Jurkat, Clone E6-1 (cell line): ENCODE results near the gene PDZD2.
"Not testable (repeated sequence)": the region's sequence is repeated elsewhere in the genome, so short reads cannot be mapped to it uniquely, and the experiment has no call there.

ENCODE experiments used
- DNase-seq: peaks from one replicate; pipeline ENCODE4 v3.0.0-alpha.2; 2011; ENCODE audit warnings: low read depth, low spot score
- H3K4me3 ChIP-seq: 2 replicates; pipeline ENCODE4 v1.5.1; 2011; ENCODE audit warnings: mild to moderate bottlenecking, low read length, control low read depth, moderate library complexity

PDZD2 gene

GRCh38 chr5:32030222-32030621 lies 391.3 kb downstream of the PDZD2 start:
- no peak for DNase-seq
- H3K4me3 ChIP-seq: no peak overlapping the region

- DNase-seq: no peak
- no peak overlapping the region for H3K4me3 ChIP-seq
Measured at GRCh38 chr5:32030686-32031085, 391.8 kb downstream of the PDZD2 start.

- no peak overlapping the region for H3K4me3 ChIP-seq
- no peak for DNase-seq
Measured at GRCh38 chr5:32031089-32031488, 392.2 kb downstream of the PDZD2 start.

GRCh38 chr5:32038523-32038922 lies 399.6 kb downstream of the PDZD2 start:
- DNase-seq: no peak
- H3K4me3 ChIP-seq: no peak overlapping the region

GRCh38 chr5:32039133-32039532 lies 400.2 kb downstream of the PDZD2 start:
- DNase-seq, H3K4me3 ChIP-seq: not testable (repeated sequence)

- H3K4me3 ChIP-seq, DNase-seq: not testable (repeated sequence)
Measured at GRCh38 chr5:32039601-32040000, 400.7 kb downstream of the PDZD2 start.

GRCh38 chr5:32040181-32040695 lies 401.3 kb downstream of the PDZD2 start:
- H3K4me3 ChIP-seq, DNase-seq: not testable (repeated sequence)

- DNase-seq: no peak
- no peak overlapping the region for H3K4me3 ChIP-seq
Measured at GRCh38 chr5:32042551-32042961, 403.6 kb downstream of the PDZD2 start.

GRCh38 chr5:32043105-32043504 lies 404.2 kb downstream of the PDZD2 start:
- H3K4me3 ChIP-seq: no peak overlapping the region
- no peak for DNase-seq

GRCh38 chr5:32044434-32044833 lies 405.5 kb downstream of the PDZD2 start:
- no peak for DNase-seq
- H3K4me3 ChIP-seq: no peak overlapping the region

- H3K4me3 ChIP-seq: no peak overlapping the region
- no peak for DNase-seq
Measured at GRCh38 chr5:32044939-32045338, 406.0 kb downstream of the PDZD2 start.

GRCh38 chr5:32047056-32047455 lies 408.1 kb downstream of the PDZD2 start:
- DNase-seq: no peak
- H3K4me3 ChIP-seq: no peak overlapping the region

- no peak for DNase-seq
- H3K4me3 ChIP-seq: no peak overlapping the region
Measured at GRCh38 chr5:32051796-32052195, 412.9 kb downstream of the PDZD2 start.

GRCh38 chr5:32055891-32056866 lies 417.2 kb downstream of the PDZD2 start:
- no peak for DNase-seq
- no peak overlapping the region for H3K4me3 ChIP-seq

- H3K4me3 ChIP-seq: no peak overlapping the region
- DNase-seq: no peak
Measured at GRCh38 chr5:32057187-32058096, 418.5 kb downstream of the PDZD2 start.

- no peak for DNase-seq
Measured at GRCh38 chr5:32058101-32058500, 419.2 kb downstream of the PDZD2 start.

GRCh38 chr5:32058997-32059396 lies 420.1 kb downstream of the PDZD2 start:
- H3K4me3 ChIP-seq: no peak overlapping the region
- no peak for DNase-seq

More at GRCh38 chr5:32058101-32058500, 419.2 kb downstream of the PDZD2 start:
- no peak overlapping the region for H3K4me3 ChIP-seq

GRCh38 chr5:32059761-32060530 lies 421.0 kb downstream of the PDZD2 start:
- no peak overlapping the region for H3K4me3 ChIP-seq
- DNase-seq: no peak

GRCh38 chr5:32061236-32061635 lies 422.3 kb downstream of the PDZD2 start:
- no peak overlapping the region for H3K4me3 ChIP-seq
- no peak for DNase-seq
